HG03135 (cell line): ENCODE results near the gene DERA.

ENCODE experiments used
- ATAC-seq: cut with Tn5 transposase; IDR thresholded peaks from one replicate; pipeline ENCODE4 v1.9.1; 2021; ENCODE audit warnings: mild to moderate bottlenecking, moderate library complexity; ENCODE audit not compliant: unreplicated experiment

DERA gene

GRCh38 chr12:16063726-16064125 lies 152.6 kb downstream of the DERA start:
- no peak for ATAC-seq

GRCh38 chr12:16070113-16070512 lies 159.0 kb downstream of the DERA start:
- no peak for ATAC-seq

DNA sequence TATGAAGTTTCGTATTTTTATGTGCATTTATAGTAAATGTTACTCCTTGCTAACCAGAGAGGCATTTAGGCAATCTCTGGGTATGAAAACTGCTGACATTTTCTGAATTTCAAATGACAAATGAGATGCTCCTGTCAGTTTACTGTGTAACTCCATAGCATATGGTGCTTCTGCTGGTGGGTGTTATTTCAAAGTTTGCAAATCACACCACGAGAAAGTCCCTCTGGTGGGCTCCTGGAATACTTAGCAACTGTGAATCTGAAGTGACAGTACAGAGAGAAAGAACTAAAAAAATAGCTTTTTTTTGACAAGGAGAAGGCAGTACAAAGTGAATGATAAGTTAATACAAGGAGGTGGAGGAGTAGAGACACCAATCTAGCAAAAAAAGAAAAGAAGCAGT lies 161.5 kb downstream of the DERA start:
- ATAC-seq, result no peak

GRCh38 chr12:16074894-16075293 lies 163.8 kb downstream of the DERA start:
- no peak for ATAC-seq

- ATAC-seq, result no peak
These were observed 164.8 kb downstream of the DERA start for GRCh38 chr12:16075887-16076286.

DNA sequence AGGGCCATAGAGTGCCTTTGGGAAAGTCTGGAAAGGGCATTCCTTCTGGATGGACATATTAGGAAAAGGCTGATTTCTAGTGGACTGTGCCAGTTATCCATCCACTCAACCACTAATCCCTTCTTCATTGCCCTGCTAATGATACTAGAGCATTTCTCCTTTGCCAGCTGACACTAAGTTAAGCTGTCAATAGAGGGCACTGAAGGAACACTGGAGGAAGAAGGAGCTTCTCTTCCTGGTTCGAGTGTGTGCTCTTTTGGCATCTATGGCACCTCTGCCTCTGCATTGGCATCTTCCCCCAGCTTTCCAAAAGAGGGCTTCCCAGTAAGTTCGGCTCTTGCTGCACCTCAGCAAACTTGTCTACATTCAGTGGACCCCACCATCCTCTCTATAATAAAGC lies 165.4 kb downstream of the DERA start:
- peak; percentile 84 for ATAC-seq

GRCh38 chr12:16076970-16077522 lies 165.9 kb downstream of the DERA start:
- peak; percentile 33 for ATAC-seq

GRCh38 chr12:16086462-16086861 lies 175.3 kb downstream of the DERA start:
- ATAC-seq, result no peak

GRCh38 chr12:16086942-16087341 lies 175.8 kb downstream of the DERA start:
- no peak for ATAC-seq
